Tibial nerve (tissue), 3 donors: ENCODE measurements around the gene PLPP3.

Experiments used
- CTCF ChIP-seq, 5 experiments: fragments of 200-600 bp in 3 of 5; fragments of 450-650 bp in 2 of 5; sonication (generic) in 3 of 5; IDR thresholded peaks; one replicate each; pipeline ENCODE4 v1.5.1; 2016 to 2019; ENCODE audit warnings: antibody characterized with exemption in 5 of 5, mild to moderate bottlenecking in 3 of 5, moderate library complexity in 2 of 5
- POLR2A ChIP-seq, 2 donors: fragments of 450-650 bp; IDR thresholded peaks; one replicate each; pipeline ENCODE4 v1.6.1; 2017; ENCODE audit warnings: antibody characterized with exemption in 2 of 2, mild to moderate bottlenecking in 2 of 2, moderate library complexity in 2 of 2

DNA sequence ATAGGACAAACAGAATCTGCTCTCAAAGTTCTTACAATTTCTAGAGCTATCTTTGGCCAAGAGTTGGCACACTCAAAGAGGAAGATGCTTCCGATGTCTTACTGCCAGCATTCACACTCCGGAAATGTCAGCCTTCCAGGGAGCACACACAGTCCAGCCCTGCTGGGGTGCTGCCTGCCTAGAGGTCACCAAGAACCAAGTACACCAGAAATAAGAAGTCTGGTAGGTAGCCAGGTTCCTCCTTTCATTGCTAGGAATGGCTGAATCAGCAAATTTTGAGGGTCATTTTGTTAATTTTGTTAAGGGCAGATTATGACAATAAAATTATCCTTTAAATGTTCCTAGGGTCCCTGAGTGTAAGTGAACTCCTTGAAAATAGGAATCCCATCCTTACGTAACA, 77.5 kb downstream of the PLPP3 start:
- TF ChIP-seq CTCF (IDR thresholded peaks at IDR 0.05) (no peak), POLR2A (IDR thresholded peaks at IDR 0.05) (no peak)
